Astrocyte of the hippocampus (primary cell): Measurements from ENCODE around the gene PTPN4.

Source experiments
- DNase-seq: peaks from one replicate; pipeline ENCODE4 v3.0.0; 2011; ENCODE audit warnings: low read depth, low spot score

Gene PTPN4

GRCh38 chr2:119731983-119732382 lies 27.7 kb upstream of the PTPN4 start:
- DNase-seq, result no peak

DNA sequence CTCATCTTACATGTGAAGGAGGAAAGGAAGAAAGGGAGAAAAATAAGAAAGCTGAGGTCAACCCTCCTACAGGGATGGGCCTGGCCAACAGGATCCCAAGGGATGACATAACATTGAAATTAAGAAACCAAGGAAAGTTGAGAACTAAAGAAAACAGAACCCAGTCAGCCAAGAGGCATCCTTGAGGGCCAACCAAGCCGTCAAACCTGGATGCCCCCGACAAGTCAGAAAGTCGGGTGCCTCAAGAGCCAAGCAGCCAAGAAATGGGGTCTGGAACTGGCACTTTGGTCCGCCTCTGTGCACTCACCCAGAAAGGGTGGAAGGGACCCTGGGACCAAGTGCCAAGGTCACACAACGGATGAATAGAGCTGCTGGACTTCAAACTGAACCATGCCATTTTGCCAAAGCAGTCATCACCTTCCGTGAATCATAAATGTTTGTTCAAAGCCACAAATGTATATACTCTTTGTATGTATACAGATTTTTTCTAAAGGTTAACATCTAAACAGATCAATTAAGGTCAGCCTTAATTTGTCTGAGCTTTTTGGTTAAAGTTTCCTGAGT lies 27.0 kb upstream of the PTPN4 start:
- no peak for DNase-seq

DNA sequence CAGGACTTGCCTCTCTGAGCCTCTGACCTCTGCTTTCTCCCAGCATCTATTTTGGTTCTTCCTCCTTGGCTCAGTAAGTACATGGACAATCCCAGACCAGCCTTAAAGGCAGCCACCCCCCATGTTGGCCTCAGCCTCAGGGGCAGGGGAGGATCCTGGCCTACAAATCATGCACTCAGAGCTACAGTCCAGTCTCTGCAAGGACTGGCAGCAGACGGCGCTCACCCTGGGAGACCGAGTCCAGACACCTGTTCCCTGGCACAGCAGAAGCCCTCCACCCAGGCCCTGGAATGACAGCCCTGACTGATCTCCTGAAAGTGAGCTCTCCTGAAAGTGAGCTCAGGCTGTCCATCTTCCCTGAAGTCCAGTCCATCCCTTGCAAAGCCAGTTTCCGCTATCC lies 25.7 kb upstream of the PTPN4 start:
- DNase-seq, result no peak

- DNase-seq, result no peak
Observed at GRCh38 chr2:119735565-119735964, 24.2 kb upstream of the PTPN4 start.

GRCh38 chr2:119736021-119736420 lies 23.7 kb upstream of the PTPN4 start:
- DNase-seq, result no peak

DNA sequence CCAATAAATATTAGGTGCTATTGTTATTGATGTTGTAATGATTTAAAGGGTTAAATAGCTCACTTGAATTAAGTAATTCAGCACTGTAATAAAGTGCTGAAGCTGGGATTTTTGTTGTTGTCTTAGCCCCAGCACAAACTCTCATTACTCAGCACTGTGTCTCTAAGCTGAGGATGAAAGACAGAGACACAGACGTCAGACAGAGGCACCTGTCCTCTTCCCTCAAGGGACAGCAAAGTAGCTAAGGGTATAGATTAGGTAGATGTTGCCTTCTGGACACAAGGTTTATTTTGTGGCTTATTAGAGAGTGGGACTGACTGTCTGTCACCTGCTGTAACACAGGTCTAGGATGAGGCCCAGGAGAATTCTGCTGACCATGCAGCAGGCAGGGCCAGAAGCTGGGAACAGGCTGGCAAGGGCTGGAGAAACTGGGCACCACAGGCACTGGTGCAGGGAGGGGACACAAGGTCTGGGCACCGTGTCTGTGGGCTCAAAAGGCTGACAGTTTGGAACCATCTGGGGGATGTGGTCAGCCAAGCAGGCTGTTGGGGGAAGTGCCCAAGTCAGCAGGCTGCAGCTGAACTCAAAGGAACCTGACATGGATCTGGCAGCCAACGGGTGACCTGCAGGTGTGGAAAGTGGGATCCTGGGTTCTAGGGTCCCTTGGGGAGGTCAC lies 20.0 kb upstream of the PTPN4 start:
- DNase-seq, result no peak

- no peak for DNase-seq
Observed at GRCh38 chr2:119741001-119741400, 18.7 kb upstream of the PTPN4 start.

- DNase-seq, result no peak
Observed at GRCh38 chr2:119741868-119742267, 17.9 kb upstream of the PTPN4 start.

DNA sequence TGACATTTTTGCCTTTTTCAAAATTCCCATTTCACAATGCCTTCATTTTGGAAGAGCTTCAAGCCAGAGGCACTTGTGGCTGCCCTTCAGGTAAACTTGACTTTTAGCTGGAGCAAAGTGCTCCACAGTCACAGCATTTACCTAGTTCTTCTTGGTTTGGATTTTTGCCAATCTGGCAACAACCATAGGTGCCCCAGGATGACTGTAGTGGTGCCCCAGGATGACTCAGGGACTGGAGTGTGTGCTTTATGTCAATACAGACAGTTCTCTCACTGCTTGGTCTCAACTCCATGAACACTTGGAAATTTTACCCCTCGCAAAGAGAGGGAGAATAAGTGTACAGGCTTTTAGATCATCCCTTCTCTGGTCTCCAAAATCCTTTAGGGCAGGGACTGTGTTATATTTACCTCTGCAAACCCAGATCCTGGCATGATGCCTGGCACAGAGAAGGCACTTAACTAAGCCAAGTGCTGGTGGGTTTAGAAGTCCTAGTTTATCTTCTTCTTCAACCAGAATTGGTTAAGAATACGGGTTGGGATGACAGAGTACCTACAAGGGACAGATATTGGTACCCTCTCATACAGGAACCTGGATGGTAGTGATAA lies 15.3 kb upstream of the PTPN4 start:
- DNase-seq, result peak; percentile 65

DNA sequence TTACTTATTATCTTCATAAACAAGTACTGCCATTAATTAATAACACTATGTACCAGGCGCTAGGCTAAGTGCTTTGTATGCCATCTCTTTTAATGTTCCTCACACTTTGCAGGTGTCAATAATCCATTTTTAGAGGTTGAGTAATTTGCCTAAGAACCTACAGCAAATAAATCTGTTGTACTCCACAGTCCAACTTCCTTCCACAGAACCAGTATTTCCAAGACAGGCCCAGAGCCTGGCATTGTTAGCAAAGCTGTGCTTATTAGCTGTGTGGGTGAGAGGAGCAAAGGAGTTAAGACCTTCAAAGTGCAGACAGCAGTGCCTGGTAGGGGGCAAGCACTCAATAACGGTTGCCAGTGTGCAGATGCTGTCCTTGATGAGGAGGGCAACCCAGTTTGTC lies 14.2 kb upstream of the PTPN4 start:
- no peak for DNase-seq

DNA sequence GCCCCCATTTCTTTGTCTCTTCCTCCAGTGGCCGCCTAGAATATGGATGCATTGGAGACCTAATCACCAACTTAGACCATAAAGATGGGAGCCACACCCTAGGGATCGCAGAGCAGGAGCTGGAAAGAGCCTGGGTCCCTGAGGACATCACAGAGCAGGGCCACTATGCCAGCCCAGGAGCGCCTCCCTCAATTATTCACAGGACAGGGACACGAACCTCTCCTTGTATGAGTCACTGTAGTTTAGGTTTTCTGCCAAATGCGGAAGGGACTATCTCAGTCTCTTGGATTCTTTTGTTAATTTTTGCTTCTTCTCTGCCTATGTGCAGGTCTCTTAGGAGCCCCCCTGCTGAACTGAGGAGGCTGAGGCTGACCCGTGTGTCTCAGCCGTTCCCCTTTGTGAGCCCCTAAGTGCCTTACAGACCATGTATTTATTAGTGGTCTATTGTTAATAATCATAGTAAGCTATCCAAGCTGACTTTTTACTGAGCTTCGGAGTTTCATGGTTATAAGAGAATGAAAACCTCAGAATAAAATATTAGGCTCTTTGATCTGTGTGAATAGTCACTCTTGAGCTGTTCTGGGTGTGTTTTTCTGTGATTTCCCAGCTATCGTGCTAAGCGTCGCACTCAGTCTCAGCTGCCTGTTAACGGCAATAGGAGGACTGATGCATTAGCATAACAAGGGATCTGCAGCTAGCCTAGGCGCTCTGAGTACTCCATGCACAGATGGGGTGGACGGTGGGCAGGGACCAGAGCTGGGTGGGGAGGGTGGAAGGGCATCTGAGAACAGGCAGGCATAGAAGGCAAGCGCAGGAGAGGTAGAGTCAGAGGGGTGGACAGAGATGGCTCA lies 12.7 kb upstream of the PTPN4 start:
- peak; percentile 33 for DNase-seq

DNA sequence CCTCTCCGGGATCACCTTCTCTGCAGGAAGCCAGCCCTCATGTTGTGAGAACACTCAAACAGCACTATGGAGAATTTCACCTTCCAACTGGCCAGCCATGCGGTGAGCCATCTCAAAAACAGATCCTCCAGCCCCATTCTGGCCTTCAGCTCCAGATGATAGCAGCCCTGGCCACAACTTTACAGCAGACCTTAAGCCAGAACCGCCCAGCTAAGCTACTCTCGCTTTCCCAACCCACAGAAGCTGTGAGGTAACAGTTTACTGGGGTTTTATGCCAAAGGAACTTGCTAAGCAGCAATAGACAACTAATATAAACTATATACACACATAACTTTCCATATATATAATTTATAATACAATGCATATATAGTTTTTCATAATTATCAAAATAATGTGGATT lies 11.6 kb upstream of the PTPN4 start:
- DNase-seq, result no peak

DNA sequence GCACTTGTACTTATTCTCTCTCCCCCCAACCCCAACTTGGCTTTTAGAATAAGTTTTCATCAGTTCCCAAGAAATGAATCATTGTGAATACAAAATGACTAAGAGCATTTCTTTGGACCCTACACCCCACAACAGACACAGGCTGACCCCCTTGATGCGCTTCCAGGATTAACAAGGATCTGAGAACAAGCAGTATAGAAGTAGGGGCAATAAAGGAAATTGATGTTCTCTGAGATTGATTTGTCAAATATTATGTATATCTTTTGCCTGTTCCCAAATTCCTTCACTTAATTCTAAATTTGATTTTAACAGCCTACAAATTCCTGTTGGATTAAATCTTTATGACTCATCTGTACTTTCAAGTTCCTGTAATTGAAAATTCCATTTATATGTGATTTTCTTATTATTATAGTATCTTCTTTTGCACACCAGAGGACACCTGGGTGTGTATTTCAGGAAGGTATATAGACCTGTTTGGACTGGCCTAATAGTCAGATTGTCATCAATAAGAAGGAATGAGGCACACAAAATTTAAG lies 10.2 kb upstream of the PTPN4 start:
- DNase-seq, result peak; percentile 63

- no peak for DNase-seq
Observed at GRCh38 chr2:119751706-119752105, 8.0 kb upstream of the PTPN4 start.

DNA sequence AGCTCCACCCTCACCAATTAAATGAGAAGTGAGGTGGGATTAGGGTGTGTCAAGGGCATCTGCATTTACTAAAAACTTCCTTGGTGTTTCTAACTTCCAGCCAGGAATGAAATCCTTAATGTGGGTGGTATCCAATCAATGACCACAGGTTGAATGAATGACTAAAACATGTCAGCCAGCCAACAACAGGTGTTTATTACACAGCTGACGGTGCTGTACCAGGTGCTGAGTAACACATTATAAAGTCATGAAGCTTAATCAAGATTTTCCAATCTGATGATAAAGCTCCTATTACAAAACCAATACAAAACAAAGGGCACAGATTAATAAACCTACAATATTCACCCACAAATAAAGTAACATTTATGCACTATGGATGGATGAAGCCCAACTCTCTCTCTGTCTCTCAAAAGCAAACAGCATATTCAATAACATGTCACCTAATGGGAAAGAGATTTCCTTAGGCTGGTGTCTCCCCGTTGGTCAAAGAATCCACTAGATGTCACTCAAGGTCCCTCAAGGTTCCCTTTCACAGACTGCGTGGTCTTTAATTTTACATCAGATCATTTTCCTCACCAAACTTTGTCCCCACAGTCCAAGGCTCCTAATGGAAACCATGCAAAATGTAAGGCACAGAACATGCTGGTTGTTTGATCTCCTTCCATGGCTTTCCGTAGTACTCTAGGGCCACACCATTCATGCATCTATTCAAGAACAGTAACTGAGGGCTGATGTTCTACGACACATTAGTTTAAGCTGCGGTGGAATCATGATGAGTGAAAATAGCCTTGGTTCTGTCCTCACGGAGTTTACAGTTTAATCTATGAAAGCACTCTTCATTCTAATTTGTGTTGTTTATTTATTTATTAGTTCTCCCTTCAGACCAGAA lies 6.4 kb upstream of the PTPN4 start:
- peak; percentile 62 for DNase-seq

- DNase-seq, result no peak
Observed at GRCh38 chr2:119753930-119754321, 5.8 kb upstream of the PTPN4 start.

DNA sequence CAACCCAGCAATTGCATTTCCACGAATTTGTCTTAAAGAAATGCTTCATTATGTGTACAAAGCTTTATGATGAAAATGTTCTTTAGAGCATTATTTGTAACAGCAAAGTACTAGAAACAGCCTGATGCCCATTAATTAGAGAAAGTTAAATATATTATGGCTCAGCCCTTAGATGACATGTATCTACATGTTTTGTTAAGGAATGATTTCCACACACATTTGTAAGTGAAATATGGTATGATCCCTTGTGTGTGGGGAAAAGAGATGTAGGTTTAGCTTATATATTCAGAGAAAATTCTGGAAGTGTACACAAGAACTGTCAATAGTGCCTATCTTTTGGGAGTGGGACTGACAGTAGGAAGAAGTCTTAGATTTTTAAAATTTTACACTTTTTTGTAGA lies 3.8 kb upstream of the PTPN4 start:
- no peak for DNase-seq

- peak; percentile 67 for DNase-seq
Observed at GRCh38 chr2:119756837-119757236, 2.9 kb upstream of the PTPN4 start.

GRCh38 chr2:119758881-119759450 lies 756 bp upstream of the PTPN4 start:
- DNase-seq, result no peak

- no peak for DNase-seq
Observed at GRCh38 chr2:119760237-119760955, 674 bp downstream of the PTPN4 start.
